Left cardiac atrium (tissue), 4 donors: ENCODE measurements around the gene STRBP. TPM values are rescaled to one million over a fixed set of nuclear protein-coding genes. Genes with fewer than 3 reads are reported as not detected.

Experiments used
- ATAC-seq, 2 donors: fragments of 200-7000 bp; cut with Tn5 transposase; one replicate each; pipeline ENCODE4 v1.9.1; 2020; ENCODE audit warnings: mild to moderate bottlenecking in 2 of 2, moderate library complexity in 2 of 2
- DNase-seq: peaks from one replicate; pipeline ENCODE4 v3.0.0-alpha.2; 2020
- intact Hi-C, 2 donors: fragments of 100-400 bp; cut with DNase I; formaldehyde crosslinking; loops; one replicate each; pipeline versions ENCODE4 v1.14.1 to v1.15.1; 2022 to 2023
- total RNA-seq, 2 donors: library from RNA; stranded (reverse); fragmentation: NEBNext Ultra II Directional; extraction: Animal tissue kit (Norgen Biotek cat#: 25700); gene quantifications; one replicate each; pipeline ENCODE4 v1.2.1, GENCODE V29; 2021
- donor health status: DM: no; HTN: yes; CAD: no.
- donor health status: DM: no; HTN: yes; CAD: no; lungs with severe emphysema.
- donor health status: DM: yes; HTN: yes; CAD: no.
- donor health status: Dilated cardiomyopathy.

STRBP gene
- total RNA-seq, 2 donors from 2014 or later = 16.7 to 20.7 TPM

- peak in 1 of 2 donors; percentile 44 for ATAC-seq
Observed at GRCh38 chr9:123090198-123090896, 178.0 kb downstream of the STRBP start.

GRCh38 chr9:123089790-123090189, 178.6 kb downstream of the STRBP start:
- no peak for ATAC-seq
- intact Hi-C loops = loop anchor here in 1 of 2 donors (10.0 kb wide), 1 partner anchor 255 kb away; no protein-coding TSS in a partner anchor
- no peak for DNase-seq

More at GRCh38 chr9:123090198-123090896, 178.0 kb downstream of the STRBP start:
- no peak for DNase-seq
- intact Hi-C loops = loop anchor here in 1 of 2 donors (10.0 kb wide), 1 partner anchor 254 kb away; no protein-coding TSS in a partner anchor

GRCh38 chr9:123089040-123089439, 179.3 kb downstream of the STRBP start:
- no peak for DNase-seq
- intact Hi-C loops = no loop called here
- ATAC-seq = peak; percentile 20 to 34

- DNase-seq (peak; percentile 34), ATAC-seq (peak; percentile 50 to 51)
- intact Hi-C loops = no loop called here
Observed at GRCh38 chr9:123087359-123087888, 181.0 kb downstream of the STRBP start.

- DNase-seq (no peak), ATAC-seq (no peak)
- intact Hi-C loops = no loop called here
Observed at GRCh38 chr9:123085916-123086315, 182.5 kb downstream of the STRBP start.

GRCh38 chr9:123084256-123084655, 184.1 kb downstream of the STRBP start:
- DNase-seq = no peak
- intact Hi-C loops = loop anchor here in 1 of 2 donors (5.0 kb wide), 1 partner anchor 268 kb away; no protein-coding TSS in a partner anchor
- no peak for ATAC-seq

- DNase-seq (no peak), ATAC-seq (no peak)
- intact Hi-C loops = loop anchor here in 1 of 2 donors (5.0 kb wide), 1 partner anchor 269 kb away; no protein-coding TSS in a partner anchor
Observed at GRCh38 chr9:123083680-123084079, 184.7 kb downstream of the STRBP start.

- ATAC-seq (peak in 1 of 2 donors; percentile 41), DNase-seq (no peak)
- intact Hi-C loops = loop anchor here in 1 of 2 donors (5.0 kb wide), 1 partner anchor 270 kb away; no protein-coding TSS in a partner anchor
Observed at GRCh38 chr9:123081824-123082223, 186.6 kb downstream of the STRBP start.

GRCh38 chr9:123080444-123080843, 187.9 kb downstream of the STRBP start:
- no peak for ATAC-seq
- no peak for DNase-seq
- intact Hi-C loops = loop anchor here in 1 of 2 donors (5.0 kb wide), 1 partner anchor 272 kb away; no protein-coding TSS in a partner anchor

- DNase-seq = no peak
- ATAC-seq = peak in 1 of 2 donors; percentile 56
- intact Hi-C loops = no loop called here
Observed at GRCh38 chr9:123074628-123075027, 193.8 kb downstream of the STRBP start.

GRCh38 chr9:123073991-123074422, 194.4 kb downstream of the STRBP start:
- ATAC-seq (peak in 1 of 2 donors; percentile 38), DNase-seq (no peak)
- intact Hi-C loops = no loop called here

- ATAC-seq (no peak), DNase-seq (no peak)
- intact Hi-C loops = no loop called here
Observed at GRCh38 chr9:123073441-123073840, 194.9 kb downstream of the STRBP start.

- intact Hi-C loops = no loop called here
- no peak for ATAC-seq
Observed at GRCh38 chr9:123072407-123072995, 195.9 kb downstream of the STRBP start.

More at GRCh38 chr9:123072407-123072995, 195.9 kb downstream of the STRBP start:
- DNase-seq = no peak

Other genes starting within 250 kb of the STRBP start
- under 1 TPM; 0.21 to 0.55 TPM for gene GPR21, start 234.9 kb downstream of the STRBP start, total RNA-seq
- gene CRB2, start 87.6 kb upstream of the STRBP start, total RNA-seq = 1 to 10 TPM; 1.3 to 2.2 TPM